Right atrium auricular region (tissue), 2 donors: ENCODE data around the gene ILK. TPM values are rescaled to one million over a fixed set of nuclear protein-coding genes. Genes with fewer than 3 reads are reported as not detected.

Source experiments
- DNase-seq: peaks from one replicate; pipeline ENCODE4 v3.0.0-alpha.2; 2019; ENCODE audit warnings: low spot score
- H3K27ac ChIP-seq, 2 donors: fragments of 200-600 bp; sonication (generic); 1 replicate in 1 of 2; 2 replicates in 1 of 2; pipeline ENCODE4 v1.5.1; 2016 to 2019
- H3K27me3 ChIP-seq, 2 donors: fragments of 200-600 bp; sonication (generic); one replicate each; pipeline versions ENCODE4 v1.5.1 to v1.6.0; 2017 to 2019
- H3K36me3 ChIP-seq: fragments of 200-600 bp; sonication (generic); one replicate; pipeline ENCODE4 v1.5.1; 2016
- H3K4me1 ChIP-seq, 2 donors: fragments of 200-600 bp; sonication (generic); one replicate each; pipeline versions ENCODE4 v1.5.1 to v1.6.0; 2017 to 2019
- H3K4me3 ChIP-seq, 2 donors: fragments of 200-600 bp; sonication (generic); 1 replicate in 1 of 2; 2 replicates in 1 of 2; pipeline ENCODE4 v1.5.1; 2017 to 2019; ENCODE audit warnings: mild to moderate bottlenecking in 1 of 2, moderate library complexity in 1 of 2
- H3K9me3 ChIP-seq, 2 donors: fragments of 200-600 bp; sonication (generic); one replicate each; pipeline ENCODE4 v1.5.1; 2019
- CTCF ChIP-seq, 2 donors: fragments of 200-600 bp; sonication (generic); IDR thresholded peaks; one replicate each; pipeline ENCODE4 v1.5.1; 2019; ENCODE audit warnings: antibody characterized with exemption in 2 of 2
- total RNA-seq, 2 donors: library from RNA; depleted of rRNA; stranded (reverse); fragments of >200 nt; gene quantifications; one replicate each; pipeline ENCODE4 v1.1.0, GENCODE V29; 2016

The ILK gene
- total RNA-seq, 2 donors from 2014 or later, result 142 to 193 TPM

DNA sequence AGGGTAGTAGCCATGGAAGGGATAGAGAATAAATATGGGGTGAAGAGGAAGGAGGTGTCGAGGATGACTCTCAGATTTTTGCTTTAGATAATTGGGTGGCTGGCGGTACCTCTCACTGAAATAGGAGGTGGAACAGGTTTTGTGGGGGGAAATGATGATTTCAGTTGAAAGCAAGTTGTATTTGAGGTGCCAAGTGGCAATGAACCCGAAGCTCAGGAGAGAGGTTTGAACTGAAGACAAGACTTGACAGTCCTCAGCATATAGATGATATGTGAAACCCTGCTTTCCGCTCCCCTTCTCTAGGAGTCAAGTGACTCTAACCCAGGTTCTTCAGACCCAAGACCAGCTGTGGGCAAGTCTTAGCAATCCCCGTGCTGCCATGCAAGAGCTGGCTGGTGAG, 33.9 kb upstream of the ILK start:
- no peaks in the 10 kb centered on the region for H3K27me3 ChIP-seq
- no peak for TF ChIP-seq CTCF (IDR thresholded peaks at IDR 0.05)
- H3K27ac ChIP-seq, result no peak overlapping the region
- H3K4me1 ChIP-seq, result peaks cover 0 to 11% of the 10 kb centered on the region in 2 donors
- H3K4me3 ChIP-seq, result no peak overlapping the region
- no peaks in the 10 kb centered on the region for H3K36me3 ChIP-seq
- H3K9me3 ChIP-seq, result no peaks in the 10 kb centered on the region
- DNase-seq, result no peak

GRCh38 chr11:6570691-6571427, 32.7 kb upstream of the ILK start:
- Histone ChIP-seq H3K9me3 (no peaks in the 10 kb centered on the region), H3K4me3 (peak overlapping the region in 1 of 2 donors; percentile 35), H3K36me3 (no peaks in the 10 kb centered on the region), H3K4me1 (peaks cover 0 to 11% of the 10 kb centered on the region in 2 donors), H3K27ac (no peak overlapping the region), H3K27me3 (no peaks in the 10 kb centered on the region)
- no peak for DNase-seq
- TF ChIP-seq CTCF (IDR thresholded peaks at IDR 0.05), result no peak

DNA sequence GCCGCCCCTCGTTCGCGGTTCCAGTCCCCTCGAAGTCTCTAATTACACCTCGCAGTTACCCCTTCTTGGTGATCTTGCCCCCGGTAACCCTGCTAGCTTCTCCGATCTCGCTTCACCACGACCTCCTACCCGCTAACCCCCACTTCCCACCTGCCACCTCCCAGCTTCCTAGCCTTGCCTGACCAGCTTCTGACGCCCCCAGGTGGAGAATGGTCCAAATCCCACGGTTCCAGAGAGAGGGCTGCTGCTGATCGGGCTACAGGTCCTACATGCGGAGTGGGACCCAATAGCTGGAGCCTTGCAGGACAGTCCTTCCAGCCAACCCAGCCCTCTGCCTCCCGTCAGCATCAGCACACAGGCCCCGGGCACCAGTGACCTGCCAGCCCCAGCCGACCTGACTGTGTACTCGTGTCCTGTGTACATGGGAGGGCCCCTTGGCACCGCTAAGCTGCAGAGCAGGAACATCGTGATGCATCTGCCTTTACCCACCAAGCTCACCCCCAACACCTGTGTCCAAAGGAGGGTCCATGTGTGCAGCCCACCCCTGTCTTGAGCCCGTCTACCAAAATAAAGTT, 32.1 kb upstream of the ILK start:
- H3K27me3 ChIP-seq, result no peaks in the 10 kb centered on the region
- no peak overlapping the region for H3K27ac ChIP-seq
- DNase-seq, result no peak
- peaks cover 0 to 12% of the 10 kb centered on the region in 2 donors for H3K4me1 ChIP-seq
- TF ChIP-seq CTCF (IDR thresholded peaks at IDR 0.05), result no peak
- H3K36me3 ChIP-seq, result no peaks in the 10 kb centered on the region
- H3K9me3 ChIP-seq, result no peaks in the 10 kb centered on the region
- no peak overlapping the region for H3K4me3 ChIP-seq

DNA sequence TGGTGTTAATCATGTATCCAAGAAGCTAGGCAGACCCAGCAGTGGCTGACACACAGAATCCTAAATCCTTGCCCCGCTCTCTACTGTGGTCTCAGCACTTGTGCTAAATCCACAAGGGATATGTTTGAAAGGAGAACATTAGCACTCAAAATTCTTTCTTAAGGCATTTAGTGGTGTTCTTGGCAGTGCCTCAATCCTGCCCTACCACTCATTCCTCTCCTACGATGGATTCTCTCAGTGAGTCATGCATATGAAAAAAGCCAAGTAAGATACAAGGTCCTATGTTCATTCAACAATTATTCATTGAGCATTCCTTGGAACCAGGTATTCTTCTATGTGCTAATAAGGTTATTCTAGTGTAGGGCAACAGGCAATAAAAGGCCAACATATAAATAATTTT, 31.4 kb upstream of the ILK start:
- Histone ChIP-seq H3K4me3 (no peak overlapping the region), H3K27me3 (no peaks in the 10 kb centered on the region), H3K36me3 (no peaks in the 10 kb centered on the region), H3K27ac (no peak overlapping the region), H3K9me3 (no peaks in the 10 kb centered on the region), H3K4me1 (peaks cover 0 to 19% of the 10 kb centered on the region in 2 donors)
- no peak for TF ChIP-seq CTCF (IDR thresholded peaks at IDR 0.05)
- no peak for DNase-seq

DNA sequence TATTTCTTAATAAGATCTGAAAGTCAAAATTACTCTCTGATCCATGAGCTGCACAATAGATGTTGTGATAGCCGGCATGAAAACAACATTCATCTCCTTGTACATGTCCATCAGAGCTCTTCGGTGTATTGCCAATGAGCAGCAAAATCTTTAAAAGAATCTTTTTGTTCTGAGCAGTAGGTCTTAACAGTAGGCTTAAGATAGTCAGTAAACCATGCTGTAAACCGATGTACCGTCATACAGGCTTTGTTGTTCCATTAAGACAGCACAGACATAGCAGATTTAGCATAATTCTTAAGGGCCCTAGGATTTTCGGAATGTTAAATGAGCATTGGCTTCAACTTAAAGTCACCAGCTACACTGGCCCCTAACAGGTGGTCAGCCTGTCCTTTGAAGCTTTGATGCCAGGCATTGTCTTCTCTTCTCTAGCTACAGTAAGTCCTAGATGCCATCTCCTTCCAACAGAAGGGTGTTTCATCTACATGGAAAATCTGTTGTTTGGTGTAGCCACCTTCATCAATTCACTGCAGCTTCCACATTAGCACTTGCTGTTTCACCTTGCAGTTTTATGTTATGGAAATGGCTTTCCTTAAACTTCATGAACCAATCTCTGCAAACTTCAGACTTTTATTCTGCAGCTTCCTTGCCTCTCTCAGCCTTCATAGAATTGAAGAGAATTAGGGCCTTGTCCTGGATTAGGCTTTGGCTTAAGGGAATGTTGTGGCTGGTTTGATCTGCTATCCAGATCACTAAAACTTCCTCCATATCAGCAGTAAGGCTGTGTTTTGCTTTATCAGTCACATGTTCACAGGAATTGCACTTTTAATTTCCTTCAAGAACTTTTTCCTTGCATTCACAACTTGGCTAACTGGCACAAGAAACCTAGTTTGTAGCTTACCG, 28.5 kb upstream of the ILK start:
- no peak overlapping the region for H3K4me3 ChIP-seq
- H3K27me3 ChIP-seq, result no peaks in the 10 kb centered on the region
- TF ChIP-seq CTCF (IDR thresholded peaks at IDR 0.05), result no peak
- no peak for DNase-seq
- H3K9me3 ChIP-seq, result no peaks in the 10 kb centered on the region
- H3K4me1 ChIP-seq, result peaks cover 0 to 17% of the 10 kb centered on the region in 2 donors
- no peaks in the 10 kb centered on the region for H3K36me3 ChIP-seq
- H3K27ac ChIP-seq, result no peak overlapping the region
